Measurements from ENCODE around the gene CKAP2. TPM values are rescaled to one million over a fixed set of nuclear protein-coding genes. Genes with fewer than 3 reads are reported as not detected.
"Not testable (repeated sequence)": the region's sequence is repeated elsewhere in the genome, so short reads cannot be mapped to it uniquely, and the experiment has no call there.

The CKAP2 gene
- total RNA-seq (10 to 100 TPM in 4 of 5 donors, 1 to 10 TPM in 1; 9.0 to 38.7 (median 12.0) TPM), total RNA-seq (3.1 to 65.9 (median 26.1) reads per million in 29 experiments)
- total RNA-seq (2013), result 16.1 TPM

DNA sequence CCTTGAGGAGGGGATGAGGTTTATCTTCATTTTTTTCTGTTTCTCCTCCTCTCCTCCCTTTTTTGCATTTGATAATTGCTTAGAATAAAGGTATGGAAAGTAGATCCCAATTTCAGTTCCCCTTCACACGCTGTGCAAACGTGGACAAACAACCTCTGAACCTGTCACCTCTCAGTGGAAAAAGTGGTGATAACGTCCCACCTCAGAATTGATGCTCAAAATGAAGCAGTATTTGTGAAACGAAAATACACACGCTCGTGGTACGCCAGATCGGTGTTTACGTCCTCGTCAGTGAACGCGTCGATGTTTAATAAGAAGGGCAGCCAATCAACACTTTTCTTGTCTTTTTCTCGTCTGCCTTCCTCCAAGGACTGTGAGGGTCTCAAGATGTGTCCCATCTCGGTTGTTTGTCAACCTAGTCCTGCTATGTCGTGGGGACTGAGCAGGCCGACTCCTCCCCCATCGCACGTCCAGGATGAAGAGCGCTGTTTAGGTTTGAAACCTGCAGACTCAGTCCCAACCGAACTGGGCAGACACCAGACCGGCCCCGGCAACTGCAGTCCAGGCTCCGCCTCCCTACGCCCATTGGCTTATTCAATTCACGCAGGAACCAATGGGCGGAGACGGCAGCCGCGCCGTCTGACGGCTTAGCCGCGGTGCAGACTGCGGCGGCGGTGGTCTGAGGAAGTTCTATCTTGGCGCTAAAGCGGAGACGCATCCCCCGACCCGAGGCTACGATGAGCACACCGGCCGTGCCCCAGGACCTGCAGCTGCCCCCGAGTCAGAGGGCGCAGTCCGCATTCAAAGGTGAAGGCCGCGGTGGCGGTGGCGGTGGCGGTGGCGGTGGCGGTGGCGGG, at the start of gene CKAP2:
Gene CKAP2 (plus strand): TSS at position 659 of the 857 bp plus-strand sequence. CDS start 79 bp downstream, at position 738.
- peaks cover 33 to 41% (median 38%) of the 10 kb centered on the region in 3 donors for H3K4me1 Mint-ChIP-seq
- DNase-seq, result peak; percentile 86 to 96 (median 92)
- peak within 1 kb of the TSS; percentile 99 to 100 for H3K27ac Mint-ChIP-seq
- Histone ChIP-seq H3K4me3 (ENCODE audit: control insufficient read depth in 1 of 2, extremely low read depth in 1 of 2, low read length in 1 of 2) (peak within 1 kb of the TSS; percentile 84 to 89), H3K9me3 (no peaks in the 10 kb centered on the region), H3K27me3 (replicated peaks in 1 of 2; ENCODE audit: control insufficient read depth in 2 of 2, extremely low read depth in 1 of 2, insufficient read depth in 2 of 2, low read length in 1 of 2) (no peaks in the 10 kb centered on the region), H3K36me3 (ENCODE audit: control insufficient read depth in 2 of 2, extremely low read depth in 1 of 2, insufficient read depth in 1 of 2, low read length in 1 of 2) (peaks cover 0 to 3% of the 10 kb centered on the region in 2 donors), H3K27ac (ENCODE audit: low read length) (peak within 1 kb of the TSS; percentile 92), H3K4me1 (ENCODE audit: control insufficient read depth in 1 of 2, extremely low read depth in 1 of 2, insufficient read depth in 2 of 2, low read length in 2 of 2) (peaks cover 14% of the 10 kb centered on the region in 2 experiments)
- CTCF ChIA-PET, result no interaction called here
- 0% methylated on average over 54 of the region's 56 CpGs for WGBS (ENCODE audit: insufficient coverage)
- H3K4me3 Mint-ChIP-seq, result peak within 1 kb of the TSS; percentile 95
- POLR2A ChIA-PET, result no interaction called here
- ATAC-seq (replicated peaks in 1 of 4), result peak; percentile 84 to 89 (median 88)
- H3K27me3 Mint-ChIP-seq, result no peaks in the 10 kb centered on the region
- H3K9me3 Mint-ChIP-seq, result no peaks in the 10 kb centered on the region
- peaks cover 2% of the 10 kb centered on the region for H3K36me3 Mint-ChIP-seq

DNA sequence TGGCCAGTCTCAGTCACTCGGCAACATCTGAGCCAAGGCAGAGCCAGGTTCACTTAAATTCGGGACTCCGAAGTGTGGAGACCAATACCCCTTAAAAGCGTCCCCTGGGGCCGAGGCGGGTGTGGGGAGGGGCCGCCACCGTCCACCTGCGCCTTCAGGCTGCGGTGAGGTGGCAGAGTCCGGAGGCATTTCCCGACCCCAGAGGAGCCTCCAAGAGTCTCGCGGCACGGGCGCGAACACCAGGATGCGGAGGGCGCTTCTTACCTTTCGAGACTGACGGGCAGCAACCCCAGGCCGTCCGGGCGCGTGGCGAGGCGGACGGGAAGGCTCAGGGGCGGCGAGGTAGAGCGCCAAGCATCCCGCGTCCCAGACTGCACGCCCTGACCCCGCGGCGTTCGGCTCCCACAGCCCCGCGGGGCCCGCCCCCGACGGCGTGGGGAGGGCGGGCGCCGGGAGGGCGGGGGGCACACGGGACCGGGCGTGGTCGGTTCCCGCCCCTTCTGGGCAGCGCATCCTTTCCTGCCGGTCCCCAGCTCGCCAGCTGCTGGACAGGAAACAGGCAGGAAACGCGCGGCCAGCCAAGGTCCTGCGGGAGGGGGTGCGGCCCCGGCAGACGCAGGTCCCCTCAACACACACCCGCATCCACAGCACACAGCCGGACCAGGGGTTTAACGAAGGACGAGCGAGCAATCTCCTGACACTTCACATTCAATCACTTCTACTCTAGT, 49.3 kb upstream of the CKAP2 start, which contains the start of gene THSD1:
Gene THSD1 (minus strand): TSS at position 406 of the 728 bp plus-strand sequence. CDS start 3,572 bp downstream, outside the sequence.
- Mint-ChIP-seq H3K27me3 (peaks cover 23 to 24% of the 10 kb centered on the region in 2 donors), H3K27ac (no peak within 1 kb of the TSS), H3K36me3 (peaks cover 9% of the 10 kb centered on the region), H3K4me3 (peak within 1 kb of the TSS; percentile 59 to 78 (median 59)), H3K9me3 (no peaks in the 10 kb centered on the region), H3K4me1 (peaks cover 19 to 25% (median 22%) of the 10 kb centered on the region in 3 donors)
- H3K4me3 ChIP-seq (ENCODE audit: control insufficient read depth in 1 of 2, extremely low read depth in 1 of 2, low read length in 1 of 2), result peak within 1 kb of the TSS; percentile 38 to 82
- no peak within 1 kb of the TSS for H3K27ac ChIP-seq (ENCODE audit: low read length)
- CTCF ChIA-PET, result interaction anchor here in 1 of 2 donors (0.6 kb wide), 1 partner anchor 246 kb away, joined by 3 read pairs; no protein-coding TSS in a partner anchor
- no peaks in the 10 kb centered on the region for H3K36me3 ChIP-seq (ENCODE audit: control insufficient read depth in 2 of 2, extremely low read depth in 1 of 2, insufficient read depth in 1 of 2, low read length in 1 of 2)
- no peaks in the 10 kb centered on the region for H3K9me3 ChIP-seq
- DNase-seq, result peak in 11 of 35 experiments; percentile 1 to 17 (median 8)
- peaks cover 13 to 19% of the 10 kb centered on the region in 2 experiments for H3K4me1 ChIP-seq (ENCODE audit: control insufficient read depth in 1 of 2, extremely low read depth in 1 of 2, insufficient read depth in 2 of 2, low read length in 2 of 2)
- H3K27me3 ChIP-seq (replicated peaks in 1 of 2; ENCODE audit: control insufficient read depth in 2 of 2, extremely low read depth in 1 of 2, insufficient read depth in 2 of 2, low read length in 1 of 2), result peaks cover 0 to 16% of the 10 kb centered on the region in 2 experiments
- 2% methylated on average over 65 of the region's 68 CpGs for WGBS (ENCODE audit: insufficient coverage)
- POLR2A ChIA-PET, result no interaction called here
- ATAC-seq (replicated peaks in 1 of 4), result peak; percentile 51 to 68 (median 62)

GRCh38 chr13:52406629-52407028, 48.6 kb upstream of the CKAP2 start:
- no peak overlapping the region for H3K27ac Mint-ChIP-seq
- peaks cover 19 to 25% (median 22%) of the 10 kb centered on the region in 3 donors for H3K4me1 Mint-ChIP-seq
- ATAC-seq (replicated peaks in 1 of 4) (no peak), DNase-seq (no peak)
- peak overlapping the region; percentile 34 to 78 (median 35) for H3K4me3 Mint-ChIP-seq
- peaks cover 13 to 19% of the 10 kb centered on the region in 2 experiments for H3K4me1 ChIP-seq (ENCODE audit: control insufficient read depth in 1 of 2, extremely low read depth in 1 of 2, insufficient read depth in 2 of 2, low read length in 2 of 2)
- H3K36me3 Mint-ChIP-seq, result peaks cover 12% of the 10 kb centered on the region
- peaks cover 22% of the 10 kb centered on the region in 2 donors for H3K27me3 Mint-ChIP-seq
- H3K27me3 ChIP-seq (replicated peaks in 1 of 2; ENCODE audit: control insufficient read depth in 2 of 2, extremely low read depth in 1 of 2, insufficient read depth in 2 of 2, low read length in 1 of 2), result peaks cover 0 to 16% of the 10 kb centered on the region in 2 experiments
- 100% methylated on average over 1 of the region's 4 CpGs for WGBS (ENCODE audit: insufficient coverage)
- H3K9me3 Mint-ChIP-seq, result no peaks in the 10 kb centered on the region
- no peaks in the 10 kb centered on the region for H3K9me3 ChIP-seq
- POLR2A ChIA-PET, result no interaction called here
- CTCF ChIA-PET, result no interaction called here
- peaks cover 0 to 2% of the 10 kb centered on the region in 2 donors for H3K36me3 ChIP-seq (ENCODE audit: control insufficient read depth in 2 of 2, extremely low read depth in 1 of 2, insufficient read depth in 1 of 2, low read length in 1 of 2)
- no peak overlapping the region for H3K4me3 ChIP-seq (ENCODE audit: control insufficient read depth in 1 of 2, extremely low read depth in 1 of 2, low read length in 1 of 2)
- H3K27ac ChIP-seq (ENCODE audit: low read length), result no peak overlapping the region

DNA sequence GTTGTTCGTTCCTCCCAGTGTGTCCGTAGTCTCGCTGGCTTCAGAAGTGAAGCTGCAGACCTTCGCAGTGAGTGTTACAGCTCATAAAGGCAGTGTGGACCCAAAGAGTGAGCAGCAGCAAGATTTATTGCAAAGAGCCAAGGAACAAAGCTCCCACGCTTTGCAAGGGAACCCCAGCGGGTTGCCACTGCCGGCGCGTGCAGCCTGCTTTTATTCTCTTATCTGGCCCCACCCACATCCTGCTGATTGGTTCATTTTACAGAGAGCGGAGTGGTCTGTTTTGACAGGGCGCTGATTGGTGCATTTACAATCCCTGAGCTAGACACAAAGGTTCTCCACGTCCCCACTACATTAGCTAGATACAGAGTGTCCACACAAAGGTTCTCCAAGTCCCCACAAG, 47.8 kb upstream of the CKAP2 start:
- H3K9me3 ChIP-seq; H3K9me3 Mint-ChIP-seq; H3K27ac ChIP-seq (ENCODE audit: low read length); ATAC-seq (replicated peaks in 1 of 4); POLR2A ChIA-PET; DNase-seq; H3K4me3 Mint-ChIP-seq; H3K36me3 ChIP-seq (ENCODE audit: control insufficient read depth in 2 of 2, extremely low read depth in 1 of 2, insufficient read depth in 1 of 2, low read length in 1 of 2); H3K4me3 ChIP-seq (ENCODE audit: control insufficient read depth in 1 of 2, extremely low read depth in 1 of 2, low read length in 1 of 2); H3K27ac Mint-ChIP-seq; CTCF ChIA-PET: not testable (repeated sequence)
- peaks cover 17 to 18% of the 10 kb centered on the region in 2 donors for H3K27me3 Mint-ChIP-seq
- Histone ChIP-seq H3K27me3 (replicated peaks in 1 of 2; ENCODE audit: control insufficient read depth in 2 of 2, extremely low read depth in 1 of 2, insufficient read depth in 2 of 2, low read length in 1 of 2) (peaks cover 0 to 16% of the 10 kb centered on the region in 2 experiments), H3K4me1 (ENCODE audit: control insufficient read depth in 1 of 2, extremely low read depth in 1 of 2, insufficient read depth in 2 of 2, low read length in 2 of 2) (peaks cover 13 to 19% of the 10 kb centered on the region in 2 experiments)
- WGBS (ENCODE audit: insufficient coverage), result 94% methylated on average over 8 of the region's 12 CpGs
- peaks cover 16% of the 10 kb centered on the region for H3K36me3 Mint-ChIP-seq
- peaks cover 19 to 25% (median 22%) of the 10 kb centered on the region in 3 donors for H3K4me1 Mint-ChIP-seq

DNA sequence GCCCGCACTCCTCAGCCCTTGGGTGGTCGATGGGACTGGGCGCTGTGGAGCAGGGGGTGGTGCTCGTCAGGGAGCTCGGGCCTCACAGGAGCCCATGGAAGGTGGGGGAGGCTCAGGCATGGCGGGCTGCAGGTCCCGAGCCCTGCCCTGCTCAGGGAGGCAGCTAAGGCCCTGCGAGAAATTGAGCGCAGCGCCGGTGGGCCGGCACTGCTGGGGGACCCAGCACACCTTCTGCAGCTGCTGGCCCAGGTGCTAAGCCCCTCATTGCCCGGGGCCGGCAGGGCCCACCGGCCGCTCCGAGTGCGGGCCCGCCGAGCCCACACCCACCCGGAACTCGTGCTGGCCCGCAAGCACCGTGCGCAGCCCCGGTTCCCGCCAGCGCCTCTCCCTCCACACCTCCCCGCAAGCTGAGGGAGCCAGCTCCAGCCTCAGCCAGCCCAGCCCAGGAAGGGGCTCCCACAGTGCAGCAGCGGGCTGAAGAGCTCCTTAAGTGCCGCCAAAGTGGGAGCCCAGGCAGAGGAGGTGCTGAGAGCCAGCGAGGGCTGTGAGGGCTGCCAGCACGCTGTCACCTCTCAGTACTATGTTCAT, 47.1 kb upstream of the CKAP2 start:
- Mint-ChIP-seq H3K4me1 (peaks cover 19 to 25% (median 22%) of the 10 kb centered on the region in 3 donors), H3K36me3 (peaks cover 16% of the 10 kb centered on the region), H3K27me3 (peaks cover 10 to 13% of the 10 kb centered on the region in 2 donors)
- ATAC-seq (replicated peaks in 1 of 4); H3K27ac ChIP-seq (ENCODE audit: low read length); DNase-seq; POLR2A ChIA-PET; H3K36me3 ChIP-seq (ENCODE audit: control insufficient read depth in 2 of 2, extremely low read depth in 1 of 2, insufficient read depth in 1 of 2, low read length in 1 of 2); H3K9me3 Mint-ChIP-seq; H3K27ac Mint-ChIP-seq; H3K9me3 ChIP-seq; H3K4me3 ChIP-seq (ENCODE audit: control insufficient read depth in 1 of 2, extremely low read depth in 1 of 2, low read length in 1 of 2); CTCF ChIA-PET; H3K4me3 Mint-ChIP-seq: not testable (repeated sequence)
- Histone ChIP-seq H3K27me3 (replicated peaks in 1 of 2; ENCODE audit: control insufficient read depth in 2 of 2, extremely low read depth in 1 of 2, insufficient read depth in 2 of 2, low read length in 1 of 2) (peaks cover 0 to 16% of the 10 kb centered on the region in 2 experiments), H3K4me1 (ENCODE audit: control insufficient read depth in 1 of 2, extremely low read depth in 1 of 2, insufficient read depth in 2 of 2, low read length in 2 of 2) (peaks cover 13 to 19% of the 10 kb centered on the region in 2 experiments)
- WGBS (ENCODE audit: insufficient coverage), result 97% methylated on average over 26 of the region's 33 CpGs

GRCh38 chr13:52411629-52412028, 43.6 kb upstream of the CKAP2 start:
- ChIA-PET CTCF (interaction anchor here in 1 of 2 donors (0.9 kb wide), 1 partner anchor 39 kb away, joined by 5 read pairs; the partner anchor contains the start of gene VPS36), POLR2A (no interaction called here)
- no peak overlapping the region for H3K27ac Mint-ChIP-seq
- H3K4me3 Mint-ChIP-seq, result no peak overlapping the region
- no peak overlapping the region for H3K4me3 ChIP-seq (ENCODE audit: control insufficient read depth in 1 of 2, extremely low read depth in 1 of 2, low read length in 1 of 2)
- H3K27ac ChIP-seq (ENCODE audit: low read length), result no peak overlapping the region
- DNase-seq (no peak), ATAC-seq (replicated peaks in 1 of 4) (no peak)
- no CpG with 5 or more reads among the region's 4 CpGs for WGBS (ENCODE audit: insufficient coverage)
- H3K36me3 Mint-ChIP-seq, result peaks cover 30% of the 10 kb centered on the region
- peaks cover 0 to 25% of the 10 kb centered on the region in 2 donors for H3K36me3 ChIP-seq (ENCODE audit: control insufficient read depth in 2 of 2, extremely low read depth in 1 of 2, insufficient read depth in 1 of 2, low read length in 1 of 2)
- H3K9me3 Mint-ChIP-seq, result no peaks in the 10 kb centered on the region
- H3K4me1 Mint-ChIP-seq, result peaks cover 0 to 3% (median 1%) of the 10 kb centered on the region in 3 donors
- no peaks in the 10 kb centered on the region for H3K4me1 ChIP-seq (ENCODE audit: control insufficient read depth in 1 of 2, extremely low read depth in 1 of 2, insufficient read depth in 2 of 2, low read length in 2 of 2)
- no peaks in the 10 kb centered on the region for H3K9me3 ChIP-seq
- H3K27me3 Mint-ChIP-seq, result no peaks in the 10 kb centered on the region
- no peaks in the 10 kb centered on the region for H3K27me3 ChIP-seq (replicated peaks in 1 of 2; ENCODE audit: control insufficient read depth in 2 of 2, extremely low read depth in 1 of 2, insufficient read depth in 2 of 2, low read length in 1 of 2)

All from T-cell (primary cell).